Stimulated activated CD4-positive, alpha-beta T cell treated with anti-CD3 and anti-CD28 coated beads, TNF-alpha, amount 100 ng/mL, for 4 hours (primary cell): ENCODE results near the gene CECR2.
"Not testable (repeated sequence)": the region's sequence is repeated elsewhere in the genome, so short reads cannot be mapped to it uniquely, and the experiment has no call there.

Experiments
- DNase-seq, 3 experiments: peaks; one replicate each; pipeline ENCODE4 v3.0.0-alpha.2; 2020; ENCODE audit warnings: low read depth in 3 of 3

Gene CECR2

GRCh38 chr22:17512960-17513359 lies 143.7 kb downstream of the CECR2 start:
- DNase-seq: no peak

GRCh38 chr22:17513612-17514011 lies 144.4 kb downstream of the CECR2 start:
- DNase-seq: no peak

GRCh38 chr22:17514084-17514483 lies 144.8 kb downstream of the CECR2 start:
- no peak for DNase-seq

- DNase-seq: no peak
Observed at GRCh38 chr22:17518406-17518805, 149.1 kb downstream of the CECR2 start.

- DNase-seq: not testable (repeated sequence)
Observed at GRCh38 chr22:17521971-17522370, 152.7 kb downstream of the CECR2 start.

GRCh38 chr22:17523925-17524324 lies 154.7 kb downstream of the CECR2 start:
- no peak for DNase-seq

- no peak for DNase-seq
Observed at GRCh38 chr22:17536269-17536668, 167.0 kb downstream of the CECR2 start.

GRCh38 chr22:17537155-17537554 lies 167.9 kb downstream of the CECR2 start:
- no peak for DNase-seq

- no peak for DNase-seq
Observed at GRCh38 chr22:17540481-17540880, 171.2 kb downstream of the CECR2 start.

- DNase-seq: no peak
Observed at GRCh38 chr22:17541476-17541875, 172.2 kb downstream of the CECR2 start.

GRCh38 chr22:17542452-17542851 lies 173.2 kb downstream of the CECR2 start:
- no peak for DNase-seq

GRCh38 chr22:17548010-17548755 lies 178.9 kb downstream of the CECR2 start:
- no peak for DNase-seq

- no peak for DNase-seq
Observed at GRCh38 chr22:17548756-17549035, 179.4 kb downstream of the CECR2 start.

- DNase-seq: no peak
Observed at GRCh38 chr22:17549183-17549582, 179.9 kb downstream of the CECR2 start.

- DNase-seq: no peak
Observed at GRCh38 chr22:17549655-17550054, 180.4 kb downstream of the CECR2 start.

- DNase-seq: no peak
Observed at GRCh38 chr22:17552737-17553136, 183.5 kb downstream of the CECR2 start.

- no peak for DNase-seq
Observed at GRCh38 chr22:17554814-17555213, 185.6 kb downstream of the CECR2 start.

- DNase-seq: no peak
Observed at GRCh38 chr22:17559188-17559587, 189.9 kb downstream of the CECR2 start.

- no peak for DNase-seq
Observed at GRCh38 chr22:17562906-17563870, 193.9 kb downstream of the CECR2 start, which contains the start of gene SLC25A18. SLC25A18 (plus strand) TSS chr22:17563498; CDS start chr22:17579945, 16,447 bp downstream.

GRCh38 chr22:17563936-17564391 lies 194.7 kb downstream of the CECR2 start:
- no peak for DNase-seq

- DNase-seq: not testable (repeated sequence)
Observed at GRCh38 chr22:17566016-17566687, 196.9 kb downstream of the CECR2 start.

- DNase-seq: no peak
Observed at GRCh38 chr22:17566776-17567175, 197.5 kb downstream of the CECR2 start.
